Mucosa of rectum (tissue), 2 donors: Measurements from ENCODE around the gene KNDC1.

Experiments used
- H3K27ac ChIP-seq, 2 donors: one replicate each; pipeline ENCODE4 v1.7.0; 2013; ENCODE audit warnings: inconsistent platforms in 2 of 2, low read depth in 2 of 2, low read length in 2 of 2
- H3K27me3 ChIP-seq, 2 donors: one replicate each; pipeline ENCODE4 v1.7.0; 2013; ENCODE audit warnings: low read length in 2 of 2; ENCODE audit not compliant: control insufficient read depth in 2 of 2, insufficient read depth in 2 of 2
- H3K36me3 ChIP-seq, 2 donors: one replicate each; pipeline ENCODE4 v1.7.0; 2013; ENCODE audit warnings: low read length in 2 of 2; ENCODE audit not compliant: control insufficient read depth in 2 of 2, insufficient read depth in 2 of 2
- H3K4me1 ChIP-seq, 2 donors: one replicate each; pipeline ENCODE4 v1.7.0; 2013; ENCODE audit warnings: low read length in 2 of 2, mild to moderate bottlenecking in 1 of 2; ENCODE audit not compliant: control insufficient read depth in 2 of 2, insufficient read depth in 2 of 2
- H3K4me3 ChIP-seq, 2 donors: one replicate each; pipeline ENCODE4 v1.7.0; 2013; ENCODE audit warnings: low read length in 2 of 2
- H3K9ac ChIP-seq, 2 donors: one replicate each; pipeline ENCODE4 v1.7.0; 2013; ENCODE audit warnings: low read length in 2 of 2, low read depth in 1 of 2, mild to moderate bottlenecking in 1 of 2
- H3K9me3 ChIP-seq, 2 donors: one replicate each; pipeline ENCODE4 v1.7.0; 2013; ENCODE audit warnings: low read length in 2 of 2; ENCODE audit not compliant: control insufficient read depth in 2 of 2
- donor health status: healthy.
- donor health status: Normal muscosa, but diverticular disease.

Gene KNDC1

GRCh38 chr10:133186416-133187090 is 26.5 kb downstream of the KNDC1 start:
- H3K27ac ChIP-seq, result no peak overlapping the region
- H3K27me3 ChIP-seq, result no peaks in the 10 kb centered on the region
- no peak overlapping the region for H3K4me3 ChIP-seq
- H3K4me1 ChIP-seq, result no peaks in the 10 kb centered on the region
- H3K9me3 ChIP-seq, result no peaks in the 10 kb centered on the region
- H3K9ac ChIP-seq, result no peak overlapping the region
- no peaks in the 10 kb centered on the region for H3K36me3 ChIP-seq

GRCh38 chr10:133187091-133187905 is 27.3 kb downstream of the KNDC1 start:
- H3K27ac ChIP-seq, result no peak overlapping the region
- H3K4me1 ChIP-seq, result no peaks in the 10 kb centered on the region
- no peaks in the 10 kb centered on the region for H3K36me3 ChIP-seq
- no peak overlapping the region for H3K4me3 ChIP-seq
- no peak overlapping the region for H3K9ac ChIP-seq
- H3K27me3 ChIP-seq, result no peaks in the 10 kb centered on the region
- H3K9me3 ChIP-seq, result peaks cover 0 to 1% of the 10 kb centered on the region in 2 donors

DNA sequence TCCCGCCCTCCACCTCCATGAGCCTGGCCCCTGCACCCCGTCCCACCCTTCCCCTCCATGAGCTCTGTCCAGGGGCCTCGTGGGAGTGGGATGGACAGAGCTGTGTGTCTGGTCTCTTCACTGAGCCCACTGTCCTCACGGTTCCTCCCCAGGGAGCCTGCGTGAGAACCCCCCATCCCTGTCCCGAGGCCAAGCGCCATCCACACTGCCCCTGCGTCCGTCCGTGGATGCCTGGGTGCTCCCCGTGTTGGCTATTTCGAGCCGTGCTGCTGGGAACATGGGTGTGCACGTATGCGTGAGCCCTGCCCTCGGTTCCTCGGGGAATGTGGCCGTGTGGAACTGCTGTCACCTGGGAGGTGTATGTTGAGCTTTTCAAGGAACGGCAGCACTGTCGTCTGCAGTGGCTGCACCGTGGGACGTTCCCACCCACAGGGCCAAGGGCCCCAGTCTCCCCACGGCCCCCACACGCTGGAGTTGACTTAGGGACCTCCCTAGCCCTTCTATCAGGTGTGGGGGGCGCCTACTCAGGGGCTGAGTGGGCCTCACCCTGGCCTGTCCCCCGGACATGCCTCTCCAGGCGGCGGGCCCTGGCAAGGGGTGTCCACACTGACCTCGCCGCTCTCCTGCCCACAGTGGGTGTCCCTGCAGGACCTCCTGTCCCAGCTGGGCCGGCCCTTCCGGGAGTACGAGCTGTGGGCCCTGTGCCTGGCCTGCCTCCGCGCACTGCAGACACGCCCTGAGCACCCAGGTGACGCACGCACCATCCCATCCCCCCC is 28.1 kb downstream of the KNDC1 start:
- H3K4me3 ChIP-seq, result no peak overlapping the region
- H3K27ac ChIP-seq, result no peak overlapping the region
- H3K4me1 ChIP-seq, result no peaks in the 10 kb centered on the region
- H3K36me3 ChIP-seq, result no peaks in the 10 kb centered on the region
- H3K9me3 ChIP-seq, result peaks cover 0 to 1% of the 10 kb centered on the region in 2 donors
- no peak overlapping the region for H3K9ac ChIP-seq
- H3K27me3 ChIP-seq, result no peaks in the 10 kb centered on the region

GRCh38 chr10:133189256-133189655 is 29.2 kb downstream of the KNDC1 start:
- Histone ChIP-seq H3K9me3 (peaks cover 0 to 1% of the 10 kb centered on the region in 2 donors), H3K9ac (no peak overlapping the region), H3K27me3 (no peaks in the 10 kb centered on the region), H3K27ac (no peak overlapping the region), H3K4me3 (no peak overlapping the region), H3K36me3 (no peaks in the 10 kb centered on the region), H3K4me1 (no peaks in the 10 kb centered on the region)

DNA sequence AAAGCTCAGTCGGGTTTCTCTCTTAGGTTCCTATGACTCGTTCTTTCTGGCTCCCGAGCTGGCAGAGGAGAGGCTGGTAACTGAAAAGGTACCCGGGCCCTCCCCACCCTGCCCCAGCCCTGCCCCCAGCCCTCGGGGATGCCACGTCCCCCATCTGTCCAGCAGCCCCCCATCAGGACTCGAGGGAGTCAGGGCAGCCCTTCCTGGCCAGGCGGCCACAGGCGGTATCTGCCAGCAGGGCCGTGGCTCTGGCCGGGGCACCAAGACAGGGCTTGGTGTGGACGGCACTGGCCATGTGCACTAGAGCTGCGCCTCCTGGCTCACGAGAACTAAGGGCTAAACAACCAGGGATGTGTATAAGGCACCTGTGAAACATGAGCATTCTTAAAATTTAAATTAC is 29.7 kb downstream of the KNDC1 start:
- Histone ChIP-seq H3K9ac (no peak overlapping the region), H3K4me1 (no peaks in the 10 kb centered on the region), H3K27ac (no peak overlapping the region), H3K36me3 (no peaks in the 10 kb centered on the region), H3K9me3 (peaks cover 0 to 1% of the 10 kb centered on the region in 2 donors), H3K4me3 (no peak overlapping the region), H3K27me3 (no peaks in the 10 kb centered on the region)

DNA sequence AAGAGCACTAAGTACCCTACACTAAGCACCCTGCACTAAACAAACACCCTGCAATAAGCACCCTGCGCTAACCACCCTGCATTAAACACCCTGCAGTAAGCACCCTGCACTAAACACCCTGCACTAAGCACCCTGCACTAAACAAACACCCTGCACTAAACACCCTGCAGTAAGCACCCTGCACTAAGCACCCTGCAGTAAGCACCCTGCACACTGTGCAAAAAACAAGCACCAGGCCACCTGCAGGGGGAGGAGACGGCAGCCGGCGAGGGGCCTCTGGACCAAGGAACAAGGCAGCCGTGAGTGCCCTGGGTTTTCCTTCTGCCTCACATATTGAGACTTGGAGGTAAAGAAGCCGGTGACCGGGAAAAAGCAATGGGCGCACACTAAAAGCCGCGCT is 30.2 kb downstream of the KNDC1 start:
- H3K36me3 ChIP-seq, result no peaks in the 10 kb centered on the region
- no peaks in the 10 kb centered on the region for H3K4me1 ChIP-seq
- H3K27ac ChIP-seq, result no peak overlapping the region

DNA sequence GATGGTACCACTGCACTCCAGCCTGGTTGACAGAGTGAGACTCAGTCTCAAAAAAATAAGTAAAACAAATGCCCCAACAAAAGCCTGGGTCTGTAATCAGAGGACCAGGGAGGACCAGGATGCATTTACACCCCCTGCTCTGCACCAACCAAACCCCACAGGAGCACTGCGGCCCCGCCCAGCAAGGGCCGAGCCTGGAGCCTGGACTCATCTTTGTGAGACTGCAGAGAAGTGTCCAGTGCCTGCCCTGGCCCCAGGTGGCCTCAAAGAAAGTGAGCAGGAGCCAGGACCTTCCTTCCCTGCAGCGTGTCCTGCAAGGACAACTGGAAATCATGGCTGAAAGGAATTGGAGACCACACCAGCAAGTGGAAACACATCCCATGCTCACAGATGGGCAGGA is 31.6 kb downstream of the KNDC1 start:
- H3K9ac ChIP-seq, result no peak overlapping the region
- no peaks in the 10 kb centered on the region for H3K36me3 ChIP-seq
- no peak overlapping the region for H3K27ac ChIP-seq
- peaks cover 0 to 1% of the 10 kb centered on the region in 2 donors for H3K9me3 ChIP-seq
- no peaks in the 10 kb centered on the region for H3K4me1 ChIP-seq
- no peaks in the 10 kb centered on the region for H3K27me3 ChIP-seq
- no peak overlapping the region for H3K4me3 ChIP-seq

More for the DNA sequence above, 30.2 kb downstream of the KNDC1 start:
- Histone ChIP-seq H3K4me3 (no peak overlapping the region), H3K9me3 (peaks cover 0 to 1% of the 10 kb centered on the region in 2 donors), H3K9ac (no peak overlapping the region), H3K27me3 (no peaks in the 10 kb centered on the region)

DNA sequence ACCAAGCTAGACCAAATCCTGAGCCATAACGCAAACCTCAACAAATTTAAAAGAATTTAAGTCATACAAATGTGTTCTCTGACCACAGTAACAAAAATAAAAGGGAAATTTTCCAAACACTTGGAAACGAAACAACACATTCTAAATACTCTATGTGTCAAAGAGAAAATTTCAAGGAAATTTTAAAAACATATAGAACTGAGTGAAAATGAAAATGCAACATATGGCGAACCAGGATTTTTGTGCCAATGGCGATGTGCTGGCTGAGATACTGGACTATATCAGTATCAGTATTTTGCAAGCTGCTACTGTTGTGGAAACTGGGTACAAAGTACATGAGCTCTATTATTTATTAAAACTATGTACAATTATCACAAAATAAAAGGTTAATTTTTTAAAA is 34.1 kb downstream of the KNDC1 start:
- Histone ChIP-seq H3K9me3 (peaks cover 0 to 1% of the 10 kb centered on the region in 2 donors), H3K4me1 (no peaks in the 10 kb centered on the region), H3K27me3 (no peaks in the 10 kb centered on the region), H3K9ac (no peak overlapping the region), H3K36me3 (no peaks in the 10 kb centered on the region), H3K27ac (no peak overlapping the region), H3K4me3 (no peak overlapping the region)

DNA sequence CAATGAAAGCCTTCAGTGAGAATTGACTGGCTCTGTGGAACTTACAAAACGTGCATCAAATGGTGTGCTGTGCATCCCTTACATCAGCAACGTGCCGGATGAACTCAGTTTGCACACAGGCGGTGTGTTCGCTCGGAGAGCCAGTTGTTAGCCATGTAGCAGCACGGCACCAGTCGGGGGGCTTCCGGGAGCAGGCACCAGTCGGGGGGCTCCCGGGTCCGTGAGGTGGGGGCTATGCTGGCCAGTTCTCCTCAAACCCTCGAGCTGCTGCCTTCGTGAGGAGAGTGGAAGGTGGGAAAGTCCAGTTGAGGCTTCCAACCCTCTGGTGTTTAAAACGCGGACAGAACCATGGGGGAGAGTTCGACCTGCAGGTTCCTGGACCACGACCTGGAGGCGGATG is 35.1 kb downstream of the KNDC1 start:
- Histone ChIP-seq H3K4me3 (no peak overlapping the region), H3K27ac (no peak overlapping the region), H3K27me3 (no peaks in the 10 kb centered on the region), H3K9ac (no peak overlapping the region), H3K4me1 (no peaks in the 10 kb centered on the region), H3K9me3 (peaks cover 0 to 1% of the 10 kb centered on the region in 2 donors), H3K36me3 (no peaks in the 10 kb centered on the region)

- Histone ChIP-seq H3K4me3 (no peak overlapping the region), H3K4me1 (no peaks in the 10 kb centered on the region), H3K9ac (no peak overlapping the region), H3K27me3 (no peaks in the 10 kb centered on the region), H3K9me3 (peaks cover 0 to 1% of the 10 kb centered on the region in 2 donors), H3K27ac (no peak overlapping the region), H3K36me3 (no peaks in the 10 kb centered on the region)
Measured at GRCh38 chr10:133195611-133196010, 35.6 kb downstream of the KNDC1 start.
